Stimulated activated CD4-positive, alpha-beta T cell treated with anti-CD3 and anti-CD28 coated beads, Interleukin-1b, Interleukin-23, amount 100 ng/mL, for 24 hours (primary cell): ENCODE data around the gene GABRA5.
"Not testable (repeated sequence)": the region's sequence is repeated elsewhere in the genome, so short reads cannot be mapped to it uniquely, and the experiment has no call there.

Source experiments
- DNase-seq, 4 experiments: peaks; one replicate each; pipeline ENCODE4 v3.0.0-alpha.2; 2020; ENCODE audit warnings: low read depth in 4 of 4, low spot score in 1 of 4

The GABRA5 gene

DNA sequence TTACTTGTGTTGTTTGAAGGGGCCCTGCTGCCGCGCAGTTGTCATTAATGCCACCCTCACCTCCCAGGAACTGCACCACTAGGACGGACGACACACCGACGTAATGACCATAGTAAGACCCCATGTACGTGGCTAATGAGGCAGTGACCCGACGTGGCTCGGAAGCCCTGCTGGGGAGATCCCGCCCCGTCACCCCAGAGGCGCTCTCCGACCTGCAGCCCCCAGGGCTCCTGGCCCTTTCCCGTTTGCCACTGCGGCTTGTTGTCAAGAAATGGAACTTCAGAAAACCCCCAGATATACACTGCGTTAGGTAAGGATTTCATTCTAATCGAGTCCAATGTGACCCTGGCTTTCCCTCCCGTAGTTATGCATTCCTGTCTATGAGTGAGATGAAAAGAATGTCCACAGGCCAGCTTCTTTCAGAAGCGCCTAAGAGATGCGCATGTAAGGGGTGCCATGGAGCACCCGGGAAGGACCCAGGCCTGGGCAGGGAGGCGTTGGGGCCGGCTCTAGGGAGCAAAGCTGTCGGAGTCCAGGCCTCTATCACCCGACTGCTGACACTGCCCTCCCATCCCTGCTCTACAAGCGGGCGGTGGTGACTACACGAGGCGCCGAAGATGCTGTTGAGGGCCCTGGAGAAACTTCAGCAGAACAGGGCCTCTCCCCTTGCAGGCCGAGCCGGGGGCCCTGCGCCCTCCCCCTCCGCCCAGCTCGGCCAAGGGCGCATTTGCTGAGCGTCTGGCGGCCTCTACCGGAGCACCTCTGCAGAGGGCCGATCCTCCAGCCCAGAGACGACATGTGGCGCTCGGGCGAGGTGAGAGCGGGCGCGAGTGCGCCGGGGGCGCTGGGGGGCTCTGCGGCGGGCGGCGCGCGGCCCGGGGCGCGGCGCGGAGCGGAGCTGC, at the start of gene GABRA5:
GABRA5 (plus strand) TSS at position 765 of the 902 bp plus-strand sequence. CDS start 2,187 bp downstream, outside the sequence.
- no peak for DNase-seq

DNA sequence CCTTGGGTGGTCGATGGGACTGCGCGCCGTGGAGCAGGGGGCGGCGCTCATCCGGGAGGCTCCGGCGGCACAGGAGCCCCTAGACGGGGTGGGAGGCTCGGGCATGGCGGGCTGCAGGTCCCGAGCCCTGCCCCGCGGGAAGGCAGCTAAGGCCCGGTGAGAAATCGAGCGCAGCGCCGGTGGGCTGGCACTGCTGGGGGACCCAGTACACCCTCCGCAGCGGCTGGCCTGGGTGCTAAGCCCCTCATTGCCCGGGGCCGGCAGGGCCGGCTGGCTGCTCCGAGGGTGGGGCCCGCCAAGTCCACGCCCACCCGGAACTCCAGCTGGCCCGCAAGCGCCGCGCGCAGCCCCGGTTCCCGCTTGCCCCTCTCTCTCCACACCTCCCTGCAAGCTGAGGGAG, 35.7 kb upstream of the GABRA5 start:
- not testable (repeated sequence) for DNase-seq

DNA sequence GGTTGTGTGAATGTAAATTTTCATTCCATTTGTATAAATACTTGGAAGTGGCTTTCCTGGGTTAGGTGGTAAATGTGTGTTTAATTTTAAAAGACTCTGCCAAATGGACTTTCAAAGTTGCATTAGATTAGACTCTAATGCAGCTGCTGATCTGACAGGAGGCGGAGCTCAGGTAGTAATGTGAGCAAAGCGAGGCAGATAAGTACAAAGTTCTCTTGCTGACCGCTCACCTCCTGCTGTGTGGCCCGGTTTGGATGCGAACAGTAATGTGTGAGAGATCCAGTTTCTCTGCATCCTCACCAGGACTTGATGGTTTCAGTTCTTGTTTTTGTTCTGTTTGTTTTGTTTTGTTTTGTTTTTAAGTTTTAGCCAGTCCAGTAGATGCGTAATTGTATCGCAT, 34.9 kb upstream of the GABRA5 start:
- DNase-seq: no peak

DNA sequence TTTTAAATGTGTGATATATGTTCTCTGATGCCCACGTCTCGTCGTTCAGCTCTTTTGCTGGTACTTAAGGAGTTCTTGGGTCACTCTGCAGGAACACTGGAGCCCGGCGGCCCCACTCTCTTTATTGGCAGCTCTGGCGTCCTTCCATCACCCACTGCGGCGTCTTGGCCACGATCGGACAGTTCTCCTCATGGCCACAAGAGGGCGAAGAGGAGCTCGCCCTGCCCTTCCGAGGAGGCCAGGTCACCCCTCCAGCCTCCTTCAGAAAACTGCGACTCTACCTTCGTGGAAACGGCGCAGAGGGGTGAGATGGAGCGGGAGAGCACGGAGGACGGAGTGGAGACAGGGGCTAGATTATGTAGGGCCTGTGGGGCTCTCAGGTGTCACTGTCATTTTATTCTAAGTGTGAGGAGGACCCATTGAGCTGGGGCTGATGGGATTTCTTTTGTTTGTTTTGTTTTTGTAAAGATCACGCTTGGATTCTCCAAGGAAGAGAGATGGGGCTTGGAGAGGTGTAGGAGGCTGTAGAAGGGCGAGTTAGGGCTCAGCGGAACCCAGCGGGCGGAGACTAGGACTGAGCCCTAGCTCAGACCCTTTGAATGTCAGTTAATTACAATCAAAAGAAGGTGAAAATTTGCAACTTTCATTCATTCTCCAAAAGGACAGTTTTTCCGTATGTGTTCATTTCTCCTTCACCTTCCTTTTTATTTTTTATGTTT, 28.0 kb upstream of the GABRA5 start:
- no peak for DNase-seq

DNA sequence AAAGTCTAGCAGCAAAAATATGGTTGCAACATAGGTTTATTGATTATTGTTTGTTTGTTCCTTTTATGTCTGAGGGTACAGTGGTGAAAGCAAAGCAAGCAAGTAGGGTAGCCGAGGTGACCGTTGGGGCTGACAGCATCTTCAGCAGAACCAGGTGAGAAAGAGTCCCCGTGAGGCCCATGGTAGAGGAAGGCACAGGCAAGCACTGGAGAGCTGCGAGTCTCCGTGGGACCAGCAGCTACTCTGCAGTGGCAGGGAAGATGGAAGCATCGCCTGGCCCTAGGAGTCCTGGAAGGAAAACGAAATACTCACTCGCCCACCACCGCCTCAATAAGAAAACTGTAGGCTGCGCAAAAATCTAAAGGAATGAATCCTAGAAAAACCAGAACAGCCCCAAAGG, 25.3 kb upstream of the GABRA5 start:
- no peak for DNase-seq

DNA sequence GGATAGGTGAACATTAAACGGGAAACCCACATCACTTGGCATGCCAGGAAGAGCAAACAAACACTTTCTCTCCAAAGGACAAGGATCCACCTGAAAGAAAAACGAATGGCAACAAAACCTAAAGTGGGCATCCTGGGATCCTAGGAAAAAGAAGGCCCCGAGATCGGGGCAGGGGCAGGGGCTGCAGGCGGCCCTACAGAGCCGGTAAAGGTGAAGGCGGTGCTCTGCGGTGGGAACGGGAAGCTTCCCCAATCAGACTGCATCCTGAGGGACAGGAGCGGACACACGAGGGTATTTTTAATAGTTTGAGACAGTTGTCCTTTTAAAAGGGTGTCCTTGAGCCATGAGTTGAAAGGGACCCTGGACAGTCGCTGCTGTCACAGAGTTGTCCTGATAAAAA, 24.9 kb upstream of the GABRA5 start:
- DNase-seq: no peak

DNA sequence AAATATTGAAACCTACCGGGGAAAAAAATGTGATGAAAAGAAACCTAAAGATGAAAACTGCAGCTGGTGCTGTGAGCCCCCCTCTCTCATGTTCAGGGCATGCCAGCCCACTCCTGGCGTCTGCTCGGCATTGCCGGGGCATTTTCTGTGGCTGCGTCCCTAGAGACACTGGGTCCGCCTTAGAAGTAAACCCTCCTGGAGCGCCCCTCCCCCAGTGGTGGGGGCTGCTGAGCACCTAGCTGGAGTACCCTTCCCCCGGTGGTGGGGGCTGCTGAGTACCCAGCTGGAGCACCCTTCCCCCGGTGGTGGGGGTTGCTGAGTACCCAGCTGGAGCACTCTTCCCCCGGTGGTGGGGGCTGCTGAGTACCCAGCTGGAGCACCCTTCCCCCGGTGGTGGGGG, 24.5 kb upstream of the GABRA5 start:
- DNase-seq: no peak

DNA sequence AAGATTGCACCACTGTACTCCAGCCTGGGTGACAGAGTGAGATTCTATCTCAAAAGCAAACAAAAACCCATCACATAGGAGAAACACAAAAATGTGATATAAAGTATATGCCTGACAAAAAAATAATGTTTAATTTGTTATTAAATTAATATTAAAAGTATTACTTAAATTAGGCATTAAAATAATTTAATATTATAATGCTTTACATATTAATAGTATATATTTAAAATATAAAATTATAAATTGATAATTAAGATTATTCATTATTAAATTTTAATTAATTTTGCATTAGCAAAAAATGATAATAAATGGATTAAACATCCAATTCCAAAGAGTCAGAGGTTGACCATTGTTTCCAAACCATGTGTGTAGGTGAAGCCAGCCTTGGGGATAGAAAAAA, 22.0 kb upstream of the GABRA5 start:
- DNase-seq: no peak

DNA sequence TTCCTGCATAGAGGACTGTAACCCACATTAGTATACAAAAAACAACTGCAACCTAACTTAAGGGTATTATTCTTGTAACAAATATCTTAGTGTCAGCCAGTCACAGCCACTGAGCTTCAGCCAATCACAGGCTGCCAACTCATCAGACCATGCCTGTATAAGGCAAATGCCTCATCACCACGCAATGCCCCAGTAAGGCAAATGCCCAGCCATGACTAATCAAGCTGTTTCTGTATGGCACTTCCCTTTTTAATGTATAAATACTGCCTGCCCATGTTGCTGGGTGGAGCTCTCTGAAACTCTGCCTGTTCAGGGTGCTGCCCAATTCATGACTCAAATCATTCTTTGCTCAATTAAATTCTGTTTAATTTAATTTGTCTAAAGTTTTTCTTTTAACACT, 18.4 kb upstream of the GABRA5 start:
- DNase-seq: no peak

DNA sequence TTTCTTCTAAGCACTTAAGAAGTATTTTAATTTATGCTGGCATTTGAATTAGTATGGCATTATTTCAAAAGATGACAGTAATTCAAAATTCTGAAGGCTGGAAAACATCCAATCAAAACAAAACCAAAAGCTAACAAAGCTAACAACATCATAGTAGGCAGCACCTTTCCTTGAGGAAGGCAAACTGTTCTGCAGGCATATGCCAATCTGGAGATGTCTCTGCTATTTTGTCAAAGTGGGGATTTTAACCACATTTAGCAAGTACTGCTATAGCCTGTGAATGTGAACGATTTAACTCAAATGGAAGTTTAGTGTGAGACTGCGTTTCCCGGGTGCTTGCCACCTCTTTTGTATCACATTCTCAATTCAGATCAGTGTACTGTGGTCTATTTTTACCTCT, 16.7 kb upstream of the GABRA5 start:
- no peak for DNase-seq

DNA sequence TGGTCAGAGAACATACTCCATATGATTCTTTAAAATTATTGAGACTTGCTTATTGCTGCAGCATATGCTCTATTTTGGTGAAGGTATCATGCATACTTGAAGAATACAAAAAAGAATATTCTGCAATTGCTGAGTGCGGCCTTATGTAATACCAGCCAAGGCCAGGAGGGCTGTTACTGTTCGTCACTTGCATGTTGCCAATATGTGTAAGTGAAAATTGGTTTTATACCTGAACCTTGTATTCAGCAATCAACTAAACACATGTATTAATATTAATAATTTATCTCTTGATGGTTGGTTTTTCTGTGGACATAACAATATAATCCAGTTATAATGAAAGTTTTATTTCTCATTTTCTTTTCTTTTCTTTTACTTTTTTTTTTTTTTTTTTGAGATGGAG, 13.9 kb upstream of the GABRA5 start:
- no peak for DNase-seq

DNA sequence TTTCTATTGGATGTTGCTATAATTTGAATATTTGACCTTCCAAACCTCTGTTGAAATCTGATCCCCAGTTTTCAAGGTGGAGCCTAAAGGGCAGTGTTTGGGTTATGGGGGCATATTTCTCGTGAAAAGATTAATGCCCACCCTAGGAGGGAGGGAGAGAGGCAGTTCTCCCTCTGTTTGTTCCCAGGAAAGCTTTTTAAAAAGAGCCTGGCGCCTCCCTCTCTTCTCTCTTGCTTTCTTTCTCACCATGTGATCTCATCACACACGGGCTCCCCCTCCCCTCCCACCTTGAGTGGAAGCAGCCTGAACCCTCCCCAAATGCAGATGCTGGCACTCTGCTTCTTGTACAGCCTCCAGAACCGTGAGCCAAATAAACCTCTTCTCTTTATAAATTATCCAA, 12.4 kb upstream of the GABRA5 start:
- no peak for DNase-seq

DNA sequence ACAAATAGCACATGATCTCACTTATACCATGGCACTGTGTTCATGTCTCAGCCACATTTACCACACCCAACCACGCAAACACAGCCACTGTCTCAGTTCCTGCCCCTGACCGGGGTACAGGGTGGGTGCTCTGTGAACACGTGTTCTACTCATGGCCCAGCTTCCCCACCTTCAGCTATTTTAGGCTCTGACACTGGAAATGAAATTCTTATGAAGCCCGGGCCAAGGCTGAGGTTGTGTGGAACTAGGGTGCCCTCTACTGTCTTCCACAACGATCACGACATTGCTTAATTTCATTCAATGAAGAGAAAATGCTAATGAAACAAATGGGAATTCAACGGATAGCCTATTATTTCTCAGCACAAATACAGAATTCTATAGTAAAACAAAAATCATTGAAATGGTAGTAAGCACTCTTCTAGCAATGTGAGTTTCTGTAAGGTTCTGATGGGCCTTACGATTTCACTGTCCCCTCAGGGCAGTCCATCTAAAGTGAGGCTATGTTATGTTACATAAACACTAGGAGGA, 2.1 kb upstream of the GABRA5 start:
- DNase-seq: no peak

DNA sequence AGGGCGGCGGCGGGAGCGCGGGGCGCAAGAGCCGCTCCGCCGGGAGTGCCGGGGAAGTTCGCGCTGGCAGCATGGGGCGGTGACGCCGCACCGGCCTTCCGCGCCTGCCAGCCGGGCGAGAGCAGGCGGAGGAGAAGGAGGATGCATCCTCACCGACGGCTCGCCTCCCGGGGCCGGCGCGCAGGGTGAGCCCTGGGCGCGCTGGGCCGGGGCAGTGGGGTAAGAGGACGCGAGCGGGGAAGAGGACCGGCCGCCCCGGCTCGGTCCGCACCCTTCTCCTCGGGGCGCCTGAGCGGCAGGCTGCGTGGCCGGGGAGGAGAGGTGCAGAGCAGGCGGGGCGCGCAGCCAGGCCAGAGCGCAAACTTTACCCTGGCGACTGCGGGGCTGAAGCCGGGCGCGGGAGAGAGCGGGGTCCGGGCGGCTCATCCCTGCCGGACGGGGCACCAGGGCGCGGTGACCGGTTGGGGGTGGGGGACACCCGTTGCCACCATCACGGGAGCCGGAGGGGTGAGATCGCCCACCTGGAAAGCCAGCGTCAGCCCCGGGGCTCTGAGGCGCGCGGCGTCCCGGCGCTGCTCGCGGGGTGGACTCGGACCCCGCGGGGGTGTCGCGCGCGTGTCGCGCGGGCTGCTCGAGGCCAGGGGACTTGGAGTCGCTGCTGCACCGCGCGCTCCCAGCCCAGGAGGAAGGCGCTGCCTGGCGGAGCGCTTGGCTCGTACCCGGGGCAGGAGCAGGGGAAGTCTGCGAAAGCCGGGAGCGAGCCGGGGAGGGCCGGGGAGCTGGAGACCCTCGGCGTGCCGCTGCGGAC, 542 bp downstream of the GABRA5 start:
- no peak for DNase-seq

DNA sequence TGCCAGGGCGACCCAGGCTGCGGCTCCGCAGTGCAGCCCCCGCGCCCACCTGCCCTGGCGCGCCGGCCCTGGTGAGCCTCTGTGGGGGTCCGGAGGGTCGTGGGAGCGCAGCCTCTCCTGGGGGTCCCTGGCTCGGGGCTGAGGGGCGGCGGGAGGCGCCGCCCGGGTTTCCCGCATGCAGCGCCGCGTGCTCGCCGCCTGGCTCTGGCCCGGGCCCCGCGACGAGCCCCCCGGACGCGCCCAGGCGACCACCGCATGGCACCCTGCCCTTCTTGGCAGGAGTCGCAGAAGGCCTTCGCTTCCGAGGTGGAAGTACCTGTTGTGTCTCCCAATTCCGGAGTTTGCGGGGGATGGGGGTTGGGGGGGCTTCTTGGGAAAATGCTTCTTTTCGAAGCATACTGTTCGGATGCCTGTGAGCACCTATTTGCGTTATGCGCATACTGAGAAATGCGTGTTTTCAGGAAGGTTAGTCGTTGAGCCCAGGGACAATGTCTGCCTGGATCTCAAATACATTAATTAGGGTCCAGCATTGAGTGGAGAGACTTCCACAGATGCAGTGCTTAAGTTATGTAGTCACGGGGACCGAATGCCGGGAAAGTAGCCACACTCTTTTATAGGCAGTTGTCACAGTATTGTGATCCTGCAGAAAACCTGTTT, 1.3 kb downstream of the GABRA5 start:
- no peak for DNase-seq

DNA sequence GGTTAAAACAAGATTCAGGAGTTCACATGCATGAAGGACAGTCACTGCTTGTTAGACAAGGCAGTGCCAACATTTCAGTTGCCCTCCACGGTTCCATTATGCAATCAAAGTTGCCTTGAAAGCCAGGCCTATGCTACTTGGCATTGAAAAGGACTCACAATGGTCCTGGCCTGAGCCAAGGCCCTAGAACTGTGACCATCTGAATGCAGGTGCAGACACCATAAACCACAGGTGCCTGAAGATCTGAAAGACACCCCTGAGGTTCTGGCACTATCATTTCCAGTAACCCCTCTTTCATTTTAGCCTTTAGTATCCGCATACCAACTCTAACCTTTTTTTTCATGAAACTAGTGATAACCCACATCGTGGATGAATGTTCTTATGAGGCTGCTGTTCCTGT, 2.8 kb downstream of the GABRA5 start:
- no peak for DNase-seq

DNA sequence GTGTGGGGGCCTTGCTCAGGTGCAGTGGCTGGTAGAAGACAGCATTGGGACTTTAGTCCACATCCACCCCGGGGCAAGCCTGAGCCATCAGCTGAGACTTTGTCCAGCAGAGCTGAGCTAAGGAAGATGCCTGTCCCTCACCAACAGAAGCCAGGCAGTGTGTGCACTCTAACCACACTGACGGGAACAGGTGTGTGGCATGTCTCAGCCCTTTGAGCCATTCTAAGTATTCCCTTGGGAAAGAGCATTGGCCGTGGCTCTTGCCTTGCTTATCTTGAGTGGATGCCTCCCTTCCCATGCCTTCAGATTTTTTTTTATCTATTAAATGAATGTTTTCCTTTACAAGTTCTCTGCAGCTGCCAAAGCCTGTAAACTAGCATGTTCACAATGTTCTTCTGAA, 3.5 kb downstream of the GABRA5 start:
- no peak for DNase-seq

DNA sequence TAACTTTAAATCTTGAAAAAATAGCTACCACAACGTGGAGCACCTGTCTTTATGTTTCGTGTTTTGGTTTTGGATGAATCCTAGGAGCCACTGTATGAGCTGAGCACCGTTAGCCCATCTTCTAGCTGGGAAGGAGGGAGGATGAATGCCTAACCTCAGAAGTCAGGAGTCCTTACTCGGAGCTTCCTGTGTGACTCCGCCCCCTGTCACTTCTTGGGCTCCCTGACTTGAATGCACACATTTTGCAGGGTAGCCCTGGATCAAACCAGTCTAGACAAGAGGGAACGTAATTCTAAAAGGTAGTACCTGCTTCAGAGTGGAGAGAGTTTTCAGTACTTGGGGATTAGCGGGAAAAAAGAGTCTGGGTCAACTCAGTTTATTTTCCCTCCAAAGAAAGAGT, 5.3 kb downstream of the GABRA5 start:
- no peak for DNase-seq

DNA sequence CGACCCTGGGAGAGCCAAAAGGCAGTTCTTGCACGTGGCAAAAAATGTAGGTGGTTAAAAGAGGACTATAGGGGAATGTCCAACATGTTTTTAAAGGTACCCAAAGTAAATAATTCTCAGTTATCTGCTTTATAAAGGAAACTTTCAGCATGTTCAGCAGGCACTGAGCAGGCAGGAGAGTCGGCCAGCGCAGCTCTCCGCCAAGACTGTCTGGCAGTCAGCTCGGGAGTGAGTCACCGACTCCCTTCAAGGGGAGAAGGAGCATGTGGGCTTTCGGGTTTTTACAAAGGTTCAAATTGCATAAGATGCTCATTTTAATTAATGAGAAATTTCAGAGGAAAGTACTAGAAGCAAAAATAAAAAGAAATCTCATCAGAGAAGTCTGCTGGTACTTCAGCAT, 7.0 kb downstream of the GABRA5 start:
- DNase-seq: no peak

DNA sequence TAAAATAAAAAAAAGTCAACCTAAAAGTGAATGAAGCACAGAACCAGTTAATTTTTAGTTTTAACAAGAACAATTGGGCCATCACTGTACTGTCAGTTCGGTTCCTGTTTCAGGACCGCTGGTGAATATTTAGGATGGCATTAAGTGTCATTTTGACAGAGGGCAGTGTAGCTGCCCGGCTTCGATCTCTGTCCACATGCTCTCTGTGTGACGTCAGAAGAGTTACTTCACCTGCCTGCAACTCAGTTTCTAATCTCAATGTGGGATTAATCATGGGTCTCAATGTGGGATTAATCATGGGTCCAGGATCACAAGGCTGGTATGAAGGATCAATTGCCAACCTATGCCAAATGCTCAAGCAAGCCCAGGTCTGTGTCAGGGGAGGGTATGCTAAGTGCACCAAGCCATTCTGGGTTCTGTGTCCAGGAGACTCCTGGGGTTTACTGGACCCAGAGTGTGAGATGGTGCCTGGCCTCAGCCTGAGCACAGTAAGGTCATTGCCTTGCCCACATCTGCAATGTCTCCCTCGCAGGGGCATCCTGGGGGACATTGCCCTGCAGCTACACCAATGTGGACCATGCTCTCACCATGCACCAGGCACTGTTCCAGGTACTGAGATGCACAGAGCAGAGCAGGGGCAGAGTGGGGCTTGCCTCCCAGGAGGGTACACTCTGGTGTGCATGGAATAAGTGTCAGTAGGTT, 8.1 kb downstream of the GABRA5 start:
- DNase-seq: no peak
